Cardiac septum (tissue), 1 donor: ENCODE results near the gene AFAP1L1. TPM values are rescaled to one million over a fixed set of nuclear protein-coding genes. Genes with fewer than 3 reads are reported as not detected.

Experiments
- DNase-seq: peaks from one replicate; pipeline ENCODE4 v3.0.0-alpha.2; 2020; ENCODE audit warnings: low spot score
- intact Hi-C: fragments of 100-400 bp; cut with DNase I; formaldehyde crosslinking; loops from one replicate; pipeline ENCODE4 v1.14.0; 2022
- total RNA-seq: library from RNA; stranded (reverse); fragmentation: NEBNext Ultra II Directional; extraction: Animal tissue kit (Norgen Biotek cat#: 25700); gene quantifications from one replicate; pipeline ENCODE4 v1.2.1, GENCODE V29; 2021
- donor health status: DM: no; HTN: no; CAD: no.

The AFAP1L1 gene
- total RNA-seq, 1 donor from 2014 or later = 55.2 TPM

DNA sequence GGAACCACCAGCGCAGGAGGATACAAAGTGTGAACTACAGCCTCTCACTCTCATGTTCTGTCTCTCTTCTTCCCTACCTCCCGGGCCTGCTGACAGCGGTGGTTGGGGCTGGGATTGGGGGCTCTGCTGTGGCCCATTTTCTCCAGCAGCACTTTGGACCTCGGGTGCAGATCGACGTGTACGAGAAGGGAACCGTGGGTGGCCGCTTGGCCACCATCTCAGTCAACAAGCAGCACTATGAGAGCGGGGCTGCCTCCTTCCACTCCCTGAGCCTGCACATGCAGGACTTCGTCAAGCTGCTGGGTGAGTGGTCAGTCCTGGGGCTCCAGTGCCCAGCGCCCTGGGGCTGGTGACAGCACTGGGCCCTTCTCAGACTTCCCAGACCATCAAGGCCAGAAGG lies 90.9 kb downstream of the AFAP1L1 start:
- no peak for DNase-seq
- intact Hi-C loops = no loop called here

DNA sequence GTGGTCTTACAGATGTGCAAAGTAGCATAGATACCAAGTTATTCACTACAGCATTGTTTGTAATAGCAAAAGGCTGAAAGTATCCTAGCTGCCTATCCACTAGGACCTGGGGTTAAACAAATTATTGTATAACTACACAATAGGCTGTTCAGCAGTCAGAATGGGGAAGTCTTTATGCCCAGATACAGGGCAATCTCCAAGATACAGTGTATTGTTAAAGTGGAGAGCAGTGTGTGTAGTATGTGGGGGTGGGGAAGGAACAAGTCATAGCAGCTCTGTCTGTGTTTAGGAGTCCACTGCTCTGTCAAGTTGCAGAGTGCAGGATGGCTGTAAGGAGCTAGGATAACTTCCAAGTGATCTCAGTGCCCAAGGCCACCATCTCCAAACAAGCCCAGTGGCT lies 91.7 kb downstream of the AFAP1L1 start:
- intact Hi-C loops = no loop called here
- no peak for DNase-seq

DNA sequence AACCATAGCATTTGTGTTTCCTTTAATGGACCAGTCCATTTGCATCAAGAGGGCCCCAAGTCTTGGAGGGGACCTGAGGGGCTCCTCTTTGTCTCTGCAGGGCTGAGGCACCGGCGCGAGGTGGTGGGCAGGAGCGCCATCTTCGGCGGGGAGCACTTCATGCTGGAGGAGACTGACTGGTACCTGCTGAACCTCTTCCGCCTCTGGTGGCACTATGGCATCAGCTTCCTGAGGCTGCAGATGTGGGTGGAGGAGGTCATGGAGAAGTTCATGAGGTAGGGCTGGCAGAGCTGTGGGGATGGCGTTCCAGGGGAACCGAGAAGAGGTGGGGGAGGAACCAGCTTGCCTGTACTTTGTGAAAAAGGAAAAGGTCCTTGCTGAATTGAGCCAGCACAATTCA lies 92.3 kb downstream of the AFAP1L1 start:
- DNase-seq = no peak
- intact Hi-C loops = no loop called here

DNA sequence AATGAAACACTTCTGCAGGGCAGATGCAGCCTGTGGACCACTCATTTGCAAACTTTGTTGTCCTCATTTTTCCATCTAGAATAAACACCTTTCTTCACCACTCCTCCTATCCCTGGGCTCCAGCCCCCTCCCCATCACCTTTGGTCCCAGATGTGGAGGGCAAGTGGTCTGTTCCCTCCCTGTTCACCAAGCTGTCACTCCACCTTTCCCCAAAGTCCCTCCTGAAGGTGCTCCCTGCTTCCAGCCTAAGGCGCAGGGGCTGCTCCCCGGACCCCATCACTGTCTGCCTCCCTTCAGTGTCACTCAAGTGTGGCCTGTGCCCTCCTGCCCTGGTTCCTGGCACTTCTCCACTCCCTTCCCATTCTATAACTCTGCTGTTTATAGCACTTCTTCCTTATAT lies 93.1 kb downstream of the AFAP1L1 start:
- intact Hi-C loops = loop anchor here (5.0 kb wide), 1 partner anchor 203 kb away; no protein-coding TSS in a partner anchor
- DNase-seq = no peak

DNA sequence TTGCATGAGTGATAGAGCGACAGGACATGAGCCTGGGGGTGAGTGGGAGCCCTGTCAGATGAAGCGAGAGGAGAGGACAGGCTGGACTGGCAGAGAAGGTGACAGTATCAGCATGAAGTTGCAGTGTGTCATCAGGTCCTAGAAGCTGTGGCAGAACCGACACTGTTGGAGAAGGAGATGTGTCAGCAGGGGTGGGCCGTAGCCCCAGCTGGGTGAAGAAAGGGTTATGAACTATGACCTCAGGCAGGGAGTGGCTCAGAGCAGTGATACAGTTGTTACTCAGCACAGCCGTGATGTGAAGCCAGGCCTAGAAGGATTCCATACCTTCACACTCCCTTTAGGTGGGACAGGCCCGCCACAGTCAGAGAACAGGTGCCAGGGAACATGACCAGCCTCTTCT lies 93.8 kb downstream of the AFAP1L1 start:
- DNase-seq = no peak
- intact Hi-C loops = loop anchor here (5.0 kb wide), 1 partner anchor 202 kb away; no protein-coding TSS in a partner anchor

GRCh38 chr5:149366169-149366729 lies 94.6 kb downstream of the AFAP1L1 start:
- intact Hi-C loops = loop anchor here (5.0 kb wide), 1 partner anchor 201 kb away; no protein-coding TSS in a partner anchor
- no peak for DNase-seq

DNA sequence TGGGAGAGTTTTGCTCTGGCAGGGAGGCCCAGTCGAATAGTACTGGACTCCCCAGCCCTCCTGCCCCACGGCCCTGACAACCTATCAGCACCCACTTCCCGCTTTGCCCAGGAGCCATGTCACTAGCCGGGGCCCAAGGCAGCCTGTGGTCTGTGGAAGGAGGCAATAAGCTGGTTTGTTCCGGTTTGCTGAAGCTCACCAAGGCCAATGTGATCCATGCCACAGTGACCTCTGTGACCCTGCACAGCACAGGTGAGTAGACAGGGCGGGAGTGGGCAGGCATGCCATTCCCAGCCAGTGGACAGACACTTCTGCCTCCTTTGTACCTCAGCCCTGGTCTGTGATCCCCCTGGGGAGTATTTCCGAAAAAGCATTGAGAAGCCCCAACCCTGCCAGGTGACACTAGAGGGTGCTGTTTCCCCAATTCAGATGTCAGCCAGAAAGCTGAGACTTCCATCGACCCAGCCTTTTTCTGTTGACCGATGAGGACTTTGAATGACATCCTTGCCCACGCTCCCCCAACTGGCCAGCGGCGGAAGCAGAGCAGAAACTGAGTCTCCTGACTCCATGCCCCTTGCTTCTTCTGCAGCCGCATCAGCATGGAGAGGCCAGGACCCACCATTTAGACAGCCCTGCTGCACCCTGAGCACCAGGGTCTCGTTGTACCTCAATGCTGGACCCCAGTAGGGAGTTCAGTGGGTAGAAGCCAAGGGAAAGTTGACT lies 95.8 kb downstream of the AFAP1L1 start:
- no peak for DNase-seq

DNA sequence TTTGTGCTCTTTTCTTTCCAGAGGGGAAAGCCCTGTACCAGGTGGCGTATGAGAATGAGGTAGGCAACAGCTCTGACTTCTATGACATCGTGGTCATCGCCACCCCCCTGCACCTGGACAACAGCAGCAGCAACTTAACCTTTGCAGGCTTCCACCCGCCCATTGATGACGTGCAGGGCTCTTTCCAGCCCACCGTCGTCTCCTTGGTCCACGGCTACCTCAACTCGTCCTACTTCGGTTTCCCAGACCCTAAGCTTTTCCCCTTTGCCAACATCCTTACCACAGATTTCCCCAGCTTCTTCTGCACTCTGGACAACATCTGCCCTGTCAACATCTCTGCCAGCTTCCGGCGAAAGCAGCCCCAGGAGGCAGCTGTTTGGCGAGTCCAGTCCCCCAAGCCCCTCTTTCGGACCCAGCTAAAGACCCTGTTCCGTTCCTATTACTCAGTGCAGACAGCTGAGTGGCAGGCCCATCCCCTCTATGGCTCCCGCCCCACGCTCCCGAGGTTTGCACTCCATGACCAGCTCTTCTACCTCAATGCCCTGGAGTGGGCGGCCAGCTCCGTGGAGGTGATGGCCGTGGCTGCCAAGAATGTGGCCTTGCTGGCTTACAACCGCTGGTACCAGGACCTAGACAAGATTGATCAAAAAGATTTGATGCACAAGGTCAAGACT lies 96.5 kb downstream of the AFAP1L1 start:
- no peak for DNase-seq
- intact Hi-C loops = loop anchor here (2.0 to 5.0 kb wide), 2 partner anchors 51 to 199 kb away; no protein-coding TSS in a partner anchor

More for the DNA sequence above, 95.8 kb downstream of the AFAP1L1 start:
- intact Hi-C loops = loop anchor here (5.0 kb wide), 1 partner anchor 200 kb away; no protein-coding TSS in a partner anchor

- no peak for DNase-seq
- intact Hi-C loops = loop anchor here (5.0 kb wide), 1 partner anchor 104 kb away; no protein-coding TSS in a partner anchor
Observed at GRCh38 chr5:149370878-149371277, 99.2 kb downstream of the AFAP1L1 start.

- no peak for DNase-seq
- intact Hi-C loops = loop anchor here (5.0 kb wide), 1 partner anchor 104 kb away; no protein-coding TSS in a partner anchor
Observed at GRCh38 chr5:149371296-149371962, 99.8 kb downstream of the AFAP1L1 start.

GRCh38 chr5:149372076-149372795 lies 100.6 kb downstream of the AFAP1L1 start:
- intact Hi-C loops = loop anchor here (5.0 kb wide), 1 partner anchor 105 kb away; no protein-coding TSS in a partner anchor
- DNase-seq = no peak

GRCh38 chr5:149372932-149373331 lies 101.3 kb downstream of the AFAP1L1 start:
- no peak for DNase-seq
- intact Hi-C loops = loop anchor here (5.0 kb wide), 1 partner anchor 106 kb away; no protein-coding TSS in a partner anchor

GRCh38 chr5:149374303-149374702 lies 102.6 kb downstream of the AFAP1L1 start:
- no peak for DNase-seq
- intact Hi-C loops = loop anchor here (5.0 kb wide), 1 partner anchor 107 kb away; no protein-coding TSS in a partner anchor

GRCh38 chr5:149374801-149375200 lies 103.1 kb downstream of the AFAP1L1 start:
- intact Hi-C loops = loop anchor here (5.0 kb wide), 1 partner anchor 108 kb away; no protein-coding TSS in a partner anchor
- no peak for DNase-seq

DNA sequence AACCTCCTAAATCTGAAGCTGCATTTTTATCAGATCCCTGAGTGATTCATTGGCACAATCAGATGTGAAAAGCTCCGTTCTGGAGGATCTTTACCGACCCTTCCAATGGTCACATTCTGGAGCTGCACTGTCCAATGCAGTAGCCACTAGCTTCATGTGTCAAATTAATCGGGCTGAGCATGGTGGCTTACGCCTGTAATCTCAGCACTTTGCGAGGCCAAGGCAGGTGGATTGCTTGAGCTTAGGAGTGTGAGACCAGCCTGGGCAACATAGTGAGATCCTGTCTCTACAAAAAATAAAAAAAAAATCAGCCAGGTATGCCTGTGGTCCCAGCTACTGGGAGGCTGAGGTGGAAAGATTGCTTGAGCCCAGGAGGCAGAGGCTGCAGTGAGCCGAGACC lies 103.8 kb downstream of the AFAP1L1 start:
- no peak for DNase-seq
- intact Hi-C loops = no loop called here

GRCh38 chr5:149376104-149376503 lies 104.4 kb downstream of the AFAP1L1 start:
- intact Hi-C loops = no loop called here
- no peak for DNase-seq

DNA sequence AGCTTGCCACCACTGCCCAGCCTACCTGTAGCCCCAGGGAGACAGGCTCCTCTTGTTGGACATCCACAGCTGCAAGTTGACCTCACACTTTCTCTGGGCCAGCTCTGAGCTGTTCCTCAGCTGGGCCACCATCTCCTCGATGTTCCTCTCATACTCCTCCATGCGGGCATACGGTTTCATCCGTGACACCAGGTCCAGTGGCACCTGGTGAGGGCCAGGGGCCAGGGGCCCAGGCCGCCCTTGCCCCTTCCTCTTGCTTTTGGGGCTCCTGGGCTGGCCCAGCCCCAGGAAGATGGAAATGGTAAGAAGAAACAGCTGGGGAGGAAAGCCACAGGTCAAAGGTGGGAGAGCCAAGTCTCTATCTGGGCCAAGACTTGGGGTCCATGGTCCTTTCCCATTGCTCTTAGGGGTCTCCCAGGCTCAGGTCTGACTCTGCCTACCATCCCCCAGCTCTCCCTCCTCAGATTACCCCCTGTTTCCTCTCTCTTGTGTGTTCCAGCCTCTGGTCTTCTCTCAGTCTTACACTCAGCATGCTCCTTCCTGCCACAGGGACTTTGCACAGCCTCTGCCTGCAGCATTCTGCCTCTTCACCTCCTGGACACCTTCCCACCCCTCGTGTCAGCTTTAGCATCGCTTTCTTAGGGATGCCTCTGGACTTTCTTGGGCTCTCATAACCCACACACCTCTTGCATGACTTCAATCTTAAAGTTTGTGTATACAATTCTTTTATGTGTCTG lies 105.2 kb downstream of the AFAP1L1 start:
- intact Hi-C loops = no loop called here
- DNase-seq = no peak

DNA sequence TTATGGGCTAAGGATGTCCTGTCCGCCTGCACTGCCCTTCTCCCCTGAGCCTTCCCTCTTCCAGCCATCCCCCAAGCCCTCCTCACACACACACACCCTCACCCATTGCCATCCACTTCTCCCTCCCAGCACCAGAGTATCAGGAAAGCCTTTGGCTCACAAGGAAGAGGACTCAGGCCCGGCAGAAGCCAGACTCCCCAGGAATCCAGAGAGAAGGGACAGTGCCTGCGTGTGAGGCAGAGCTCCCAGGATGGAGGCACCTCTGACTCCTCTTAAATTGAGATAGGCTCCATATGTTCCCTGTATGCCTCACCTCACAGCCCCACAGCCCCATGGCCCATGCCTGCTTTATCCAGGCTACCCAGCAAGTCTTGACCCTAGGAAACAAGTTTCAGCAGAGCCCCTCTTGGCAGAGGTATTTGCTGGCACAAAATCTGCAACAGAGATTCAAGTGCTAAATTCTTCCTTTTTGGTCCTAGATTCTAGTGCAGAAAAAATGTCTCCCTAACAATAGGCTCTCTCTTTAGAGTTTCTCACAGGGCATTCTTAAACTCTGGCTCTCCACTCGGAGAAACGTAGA lies 106.7 kb downstream of the AFAP1L1 start:
- no peak for DNase-seq
- intact Hi-C loops = no loop called here
